ENCODE measurements around the gene CCBE1.

The CCBE1 gene

DNA sequence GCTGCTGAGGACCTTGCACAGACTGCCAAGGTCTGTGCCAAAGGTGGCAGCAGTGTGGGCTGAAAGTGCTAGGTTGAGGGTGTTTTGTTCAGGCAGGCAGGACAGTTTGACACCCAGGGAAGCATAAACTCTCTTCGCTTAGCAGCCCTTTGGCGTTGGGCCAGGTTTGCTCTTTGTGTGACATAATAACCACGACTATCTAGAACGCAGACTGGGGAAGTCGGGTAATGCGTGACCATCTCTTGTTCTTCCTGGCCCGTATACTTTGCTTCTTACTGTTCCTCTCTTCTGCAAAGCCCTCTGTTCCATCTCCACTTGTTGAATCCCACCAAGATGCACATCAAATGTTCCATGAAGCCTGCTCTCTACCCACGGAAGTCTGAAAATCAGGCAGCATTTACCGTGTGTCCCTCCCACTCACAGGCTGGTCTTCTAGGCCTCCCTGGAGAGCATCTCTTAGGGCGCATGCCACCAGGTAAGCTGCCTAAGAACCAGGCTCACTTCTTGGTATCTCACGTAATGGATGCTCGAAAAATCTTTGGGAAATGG lies 241.4 kb downstream of the CCBE1 start:
- peak in 1 of 2 experiments; percentile 9 for DNase-seq
- TF ChIP-seq POLR2A (IDR thresholded peaks at IDR 0.05; ENCODE audit: low read length) (no peak), GATA1 (IDR thresholded peaks at IDR 0.05; ENCODE audit: low read depth, low read length) (no peak)

DNA sequence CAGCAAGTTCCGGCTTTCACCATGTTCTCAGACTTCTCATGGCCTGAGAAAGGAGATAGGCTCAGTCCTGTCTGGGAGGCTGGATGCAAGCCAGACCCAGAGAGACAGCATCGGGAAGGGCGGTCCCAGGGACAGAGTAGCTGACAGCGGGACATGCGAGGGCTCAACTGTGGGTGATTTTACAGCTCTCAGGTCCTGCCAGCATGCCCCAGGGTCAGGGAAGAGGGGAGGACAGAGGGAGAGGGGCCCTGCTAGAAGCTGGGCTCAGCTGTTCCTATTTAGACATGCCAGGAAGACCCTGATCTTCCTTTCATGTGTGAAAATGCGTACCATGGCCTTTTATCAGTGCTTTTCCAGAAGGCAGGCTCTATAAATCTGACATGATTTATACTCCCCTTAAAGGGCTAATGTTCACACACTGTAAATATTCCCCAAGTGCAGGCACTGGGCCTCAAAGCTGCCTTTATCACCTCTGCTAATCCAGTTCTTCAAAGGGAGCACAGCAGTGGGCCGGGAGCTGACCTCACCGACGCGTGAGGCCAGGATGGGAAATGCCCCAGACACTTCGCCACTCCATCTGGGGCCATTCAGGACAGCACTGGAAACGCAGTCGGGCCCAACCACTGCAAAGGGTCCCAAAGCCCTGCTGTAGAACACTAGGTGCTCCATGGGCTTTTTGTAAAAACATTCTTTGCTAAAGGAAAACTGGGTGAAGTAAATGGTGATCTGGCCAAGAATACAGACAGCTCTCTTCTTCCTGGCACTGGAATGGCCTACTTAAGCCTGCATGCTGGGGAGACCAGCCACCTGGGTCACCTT lies 242.1 kb downstream of the CCBE1 start:
- TF ChIP-seq POLR2A (IDR thresholded peaks at IDR 0.05; ENCODE audit: low read length) (no peak), GATA1 (IDR thresholded peaks at IDR 0.05; ENCODE audit: low read depth, low read length) (no peak)
- DNase-seq, result no peak

DNA sequence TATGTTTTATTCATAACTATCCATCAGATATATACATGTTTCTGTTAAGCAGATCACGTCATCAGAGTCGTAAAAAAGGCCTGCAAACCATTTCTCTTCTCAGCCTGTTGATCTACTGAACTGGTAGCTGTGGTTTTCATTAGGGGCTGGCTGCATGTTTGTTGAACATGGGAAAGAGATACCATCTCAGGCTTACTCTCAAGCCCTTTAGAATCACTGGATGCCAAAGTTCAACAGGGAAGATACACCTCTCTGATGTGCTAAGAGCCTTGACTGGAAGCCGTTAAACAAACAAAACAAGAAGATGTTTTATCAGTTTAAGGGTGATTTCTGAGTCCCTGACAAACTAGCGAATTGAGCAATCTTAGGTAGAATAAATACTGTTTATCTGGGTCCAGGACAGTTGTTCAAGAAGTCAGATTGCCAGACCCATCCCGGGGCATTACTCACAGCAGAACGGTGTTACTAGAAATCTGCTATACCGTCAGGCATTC lies 243.7 kb downstream of the CCBE1 start:
- no peak for TF ChIP-seq GATA1 (IDR thresholded peaks at IDR 0.05; ENCODE audit: low read depth, low read length)
- no peak for TF ChIP-seq POLR2A (IDR thresholded peaks at IDR 0.05; ENCODE audit: low read length)
- no peak for DNase-seq

DNA sequence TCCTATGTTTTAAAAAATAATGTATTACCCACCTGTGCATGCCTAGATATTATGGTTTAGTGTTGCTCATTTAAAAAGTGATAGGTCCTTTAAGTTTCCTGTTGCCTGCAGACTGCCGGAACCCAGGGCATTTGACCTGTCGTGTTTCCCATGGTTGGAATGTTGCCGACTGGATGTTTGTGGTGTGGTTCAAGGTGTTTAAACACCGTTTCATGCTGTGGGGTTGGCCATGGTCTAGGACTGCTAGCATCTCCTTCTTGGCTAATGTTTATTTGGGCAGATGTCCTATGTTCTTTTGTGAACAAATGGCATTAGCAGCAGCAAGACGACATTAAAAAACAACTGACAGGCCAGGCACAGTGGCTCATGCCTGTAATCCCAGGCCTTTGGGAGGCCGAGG lies 245.3 kb downstream of the CCBE1 start:
- TF ChIP-seq POLR2A (IDR thresholded peaks at IDR 0.05; ENCODE audit: low read length) (no peak), GATA1 (IDR thresholded peaks at IDR 0.05; ENCODE audit: low read depth, low read length) (no peak)

DNA sequence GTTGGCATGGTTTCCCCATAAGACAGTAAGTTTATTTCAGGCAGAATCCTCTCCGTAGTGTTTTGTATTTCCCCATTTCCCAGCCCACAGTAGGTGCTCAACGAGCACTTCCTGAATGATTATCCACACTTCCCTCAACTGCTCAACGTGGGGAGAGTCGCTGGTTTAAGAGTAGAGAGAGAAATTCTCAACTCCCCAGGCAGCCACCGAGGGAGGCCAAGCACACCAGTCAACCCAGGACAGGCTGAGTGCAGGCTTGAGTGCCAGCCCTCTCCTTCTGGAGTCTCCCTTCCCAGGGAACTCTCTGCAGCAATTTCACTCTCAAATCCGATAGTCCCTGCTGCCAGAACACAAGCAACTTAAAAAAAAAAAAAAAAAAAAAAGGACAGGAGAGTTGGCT lies 246.2 kb downstream of the CCBE1 start:
- TF ChIP-seq GATA1 (IDR thresholded peaks at IDR 0.05; ENCODE audit: low read depth, low read length) (no peak), POLR2A (IDR thresholded peaks at IDR 0.05; ENCODE audit: low read length) (no peak)
- no peak for DNase-seq

More for the DNA sequence above, 245.3 kb downstream of the CCBE1 start:
- DNase-seq, result no peak

DNA sequence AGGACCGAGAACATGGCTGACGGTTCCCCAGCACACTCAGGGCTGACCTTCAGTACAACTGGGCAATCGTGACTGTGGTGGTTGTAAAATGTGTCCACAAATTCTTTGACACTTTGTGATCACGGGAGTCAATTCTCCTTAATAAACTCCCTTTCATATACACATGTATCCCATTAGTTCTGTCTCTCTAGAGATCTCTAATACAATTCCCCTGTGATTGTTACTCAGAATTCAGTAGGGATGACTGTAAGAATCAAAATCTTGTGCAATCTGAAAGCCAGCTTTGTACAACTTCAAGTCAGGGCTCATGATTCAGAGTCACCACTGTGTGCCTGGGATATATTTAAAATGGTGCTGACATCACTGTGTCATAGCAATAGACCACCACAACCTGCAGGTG lies 248.7 kb downstream of the CCBE1 start:
- TF ChIP-seq GATA1 (IDR thresholded peaks at IDR 0.05; ENCODE audit: low read depth, low read length) (no peak), POLR2A (IDR thresholded peaks at IDR 0.05; ENCODE audit: low read length) (no peak)
- DNase-seq, result no peak

DNA sequence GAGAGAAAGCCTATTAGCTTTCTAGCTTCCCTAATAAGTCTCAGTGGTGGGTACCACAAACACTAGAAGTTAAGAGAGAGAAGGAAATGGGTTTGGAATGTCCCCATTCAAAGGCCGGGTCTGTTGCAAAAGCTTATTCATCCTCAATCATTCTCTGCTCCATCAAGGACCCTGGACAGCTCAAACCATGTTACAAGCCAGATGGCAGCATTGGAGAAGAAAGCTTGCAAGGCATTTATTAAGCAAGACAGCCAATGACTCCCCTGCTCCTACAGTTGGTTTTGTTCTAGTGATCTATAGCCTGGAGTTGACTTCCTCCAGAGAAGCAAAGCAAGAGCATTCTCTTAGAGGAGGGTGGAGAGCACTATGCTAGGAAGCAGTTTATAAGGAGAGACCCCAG lies 251.2 kb downstream of the CCBE1 start:
- no peak for DNase-seq
- TF ChIP-seq POLR2A (IDR thresholded peaks at IDR 0.05; ENCODE audit: low read length), result no peak
- TF ChIP-seq GATA1 (IDR thresholded peaks at IDR 0.05; ENCODE audit: low read depth, low read length), result no peak

DNA sequence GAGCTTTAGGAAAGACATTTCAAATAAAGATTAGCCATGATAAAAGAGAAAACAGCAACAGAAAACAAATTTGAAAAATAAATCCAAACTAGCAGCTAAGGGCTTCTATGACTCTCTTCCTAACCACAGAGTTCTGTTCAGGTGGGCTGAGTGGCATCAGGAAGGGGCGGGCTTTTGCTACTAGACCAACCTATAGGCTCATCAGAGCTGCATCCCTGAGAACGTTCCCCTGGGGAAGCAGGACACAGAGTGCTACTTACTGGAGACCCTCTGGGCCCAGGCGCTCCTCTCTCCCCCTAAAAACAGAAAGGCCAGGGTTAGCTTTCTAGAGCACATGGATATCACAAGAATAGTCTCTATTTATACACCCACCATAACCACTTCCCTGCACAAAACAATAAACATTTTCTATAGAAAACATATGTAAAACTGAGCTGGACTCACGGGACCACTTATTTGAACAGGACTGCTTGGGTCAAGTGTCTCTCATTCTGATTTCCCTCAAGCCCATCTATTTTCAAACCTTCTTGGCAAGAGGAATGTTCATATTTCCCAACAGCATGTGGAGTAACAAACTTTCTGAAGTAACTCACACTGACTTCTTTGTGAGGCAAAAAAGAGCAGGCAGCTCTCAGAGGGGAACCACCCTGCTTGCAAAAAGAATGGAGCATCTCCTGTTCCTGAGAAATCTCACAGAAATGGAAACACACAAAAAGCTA lies 259.2 kb downstream of the CCBE1 start:
- no peak for DNase-seq
- no peak for TF ChIP-seq POLR2A (IDR thresholded peaks at IDR 0.05; ENCODE audit: low read length)
- no peak for TF ChIP-seq GATA1 (IDR thresholded peaks at IDR 0.05; ENCODE audit: low read depth, low read length)

DNA sequence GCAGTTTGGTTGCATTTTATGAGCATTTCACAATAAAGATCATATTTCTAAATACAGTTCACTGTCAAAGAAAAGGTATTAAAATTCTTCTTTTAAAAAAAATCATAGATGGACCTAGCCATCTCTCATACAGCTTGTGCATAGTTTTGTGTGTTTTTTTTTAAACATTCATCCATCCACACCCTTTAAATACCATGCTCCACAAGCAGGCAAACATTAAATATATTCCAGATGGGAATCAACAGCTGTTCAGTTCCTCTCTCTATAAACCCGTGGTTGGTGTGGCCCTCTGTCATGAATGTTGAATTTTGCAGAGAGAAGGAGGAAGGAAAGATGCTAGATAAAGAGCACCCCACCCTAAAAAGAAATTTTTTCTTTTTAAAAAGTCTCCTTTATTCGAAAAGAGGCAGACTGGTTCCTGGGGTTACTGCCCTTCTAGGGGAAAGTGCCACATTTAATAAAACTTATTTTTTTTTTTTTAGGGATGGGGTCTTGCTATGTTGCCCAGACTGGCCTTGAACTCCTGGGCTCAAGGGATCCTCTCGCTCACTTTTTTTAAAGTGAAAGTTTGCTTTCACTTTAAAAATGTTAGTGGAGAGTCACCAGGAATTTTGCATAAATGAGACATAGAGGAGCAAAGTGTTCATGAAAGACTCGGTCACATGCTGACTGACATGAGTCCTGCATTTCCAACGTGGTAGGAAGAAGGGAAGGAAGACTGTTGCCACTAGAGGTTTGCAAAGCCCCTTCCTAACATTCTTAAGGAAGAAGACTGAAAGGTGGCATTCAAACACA lies 264.2 kb downstream of the CCBE1 start:
- no peak for DNase-seq
- TF ChIP-seq POLR2A (IDR thresholded peaks at IDR 0.05; ENCODE audit: low read length) (no peak), GATA1 (IDR thresholded peaks at IDR 0.05; ENCODE audit: low read depth, low read length) (no peak)

DNA sequence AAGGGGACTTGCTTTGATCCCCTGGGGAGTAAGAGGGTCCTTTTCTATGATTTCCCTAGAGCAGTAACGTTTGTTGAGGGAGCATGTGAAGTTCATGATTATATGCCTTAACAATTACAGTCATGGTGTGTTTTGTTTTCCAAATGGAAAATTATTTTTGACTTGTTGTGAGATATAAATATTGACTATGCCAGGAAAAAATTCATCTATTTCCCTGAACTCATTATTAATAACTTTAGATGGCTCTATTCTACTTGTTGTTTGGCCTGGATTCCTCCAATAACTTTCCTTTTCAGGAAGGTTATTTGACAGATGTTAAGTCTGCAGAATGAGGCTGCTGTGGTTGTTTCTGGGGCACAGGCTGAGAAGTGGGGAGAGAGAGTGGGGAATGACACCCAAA lies 266.1 kb downstream of the CCBE1 start:
- TF ChIP-seq GATA1 (IDR thresholded peaks at IDR 0.05; ENCODE audit: low read depth, low read length) (no peak), POLR2A (IDR thresholded peaks at IDR 0.05; ENCODE audit: low read length) (no peak)
- DNase-seq, result no peak

DNA sequence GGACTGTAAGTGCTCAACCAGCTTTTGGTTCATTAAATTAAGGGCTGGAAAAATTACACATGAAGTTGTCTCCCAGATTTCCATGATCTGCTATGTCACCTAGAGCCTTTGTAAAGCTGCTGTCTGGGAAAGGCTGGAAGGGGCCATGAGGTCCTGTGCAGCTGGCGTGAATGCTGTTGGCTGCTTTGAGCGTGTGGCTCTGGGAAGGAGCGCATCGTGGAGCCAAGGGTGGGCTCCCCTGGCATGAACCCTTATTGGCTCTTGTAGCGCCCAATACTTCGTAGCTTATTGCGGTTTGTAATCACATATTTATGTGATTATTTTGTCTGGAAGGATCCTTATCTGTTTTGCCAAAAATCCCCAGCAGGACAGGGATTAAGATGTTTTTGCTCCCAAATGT lies 267.6 kb downstream of the CCBE1 start:
- TF ChIP-seq GATA1 (IDR thresholded peaks at IDR 0.05; ENCODE audit: low read depth, low read length), result no peak
- no peak for TF ChIP-seq POLR2A (IDR thresholded peaks at IDR 0.05; ENCODE audit: low read length)
- DNase-seq, result no peak

DNA sequence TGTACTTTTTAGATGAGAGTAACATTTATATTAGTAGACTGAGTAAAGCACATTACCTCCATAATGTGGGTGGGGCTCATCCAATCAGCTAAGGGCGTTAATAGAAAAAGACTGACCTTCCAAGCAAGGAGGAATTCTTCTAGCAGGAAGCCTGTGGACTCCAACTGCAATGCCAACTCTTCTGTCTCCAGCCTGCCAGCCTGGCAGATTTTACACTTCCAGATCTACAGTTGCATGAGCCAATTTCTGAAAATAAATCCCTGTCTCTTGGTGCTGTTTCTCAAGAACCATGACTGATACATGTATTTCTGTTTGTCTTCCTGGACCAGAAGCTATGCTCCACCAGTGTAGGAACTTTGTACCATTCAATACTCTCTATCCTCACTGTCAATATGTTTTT lies 269.2 kb downstream of the CCBE1 start:
- DNase-seq, result no peak
- no peak for TF ChIP-seq POLR2A (IDR thresholded peaks at IDR 0.05; ENCODE audit: low read length)
- TF ChIP-seq GATA1 (IDR thresholded peaks at IDR 0.05; ENCODE audit: low read depth, low read length), result no peak

DNA sequence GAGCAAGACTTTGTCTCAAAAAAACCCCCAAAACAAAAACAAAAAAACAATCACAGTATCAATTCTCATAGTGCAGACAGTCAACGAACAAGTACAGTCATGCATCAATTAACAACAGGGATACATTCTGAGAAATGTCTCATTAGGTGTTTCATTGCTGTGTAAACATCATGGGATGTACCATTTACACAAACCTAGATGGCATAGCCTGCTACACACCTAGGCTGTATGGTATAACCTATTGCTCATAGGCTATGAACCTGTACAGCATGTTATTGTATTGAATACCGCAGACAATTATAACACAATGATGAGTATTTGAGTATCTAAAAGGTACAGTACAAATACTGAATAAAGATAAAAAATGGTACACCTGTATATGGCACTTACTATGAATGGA lies 270.4 kb downstream of the CCBE1 start:
- no peak for DNase-seq
- TF ChIP-seq POLR2A (IDR thresholded peaks at IDR 0.05; ENCODE audit: low read length) (no peak), GATA1 (IDR thresholded peaks at IDR 0.05; ENCODE audit: low read depth, low read length) (no peak)

DNA sequence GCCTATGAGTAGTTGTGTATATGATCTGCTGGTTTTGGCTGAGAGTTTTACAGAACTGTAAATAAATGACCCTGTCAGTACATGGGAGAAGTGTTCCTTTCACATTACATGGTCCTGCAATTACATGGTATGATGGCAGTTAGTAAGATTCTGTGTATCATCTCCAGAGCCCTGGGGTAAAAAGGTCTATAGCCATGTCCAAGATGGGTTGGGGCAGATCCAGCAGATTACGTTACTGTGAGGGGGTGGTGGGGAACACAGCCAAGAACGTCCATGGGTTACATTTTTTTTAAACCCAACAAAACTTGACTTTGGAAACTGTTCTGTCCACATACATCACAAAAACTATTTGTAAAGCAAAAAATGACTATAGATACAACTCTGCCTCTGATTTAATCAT lies 274.0 kb downstream of the CCBE1 start:
- DNase-seq, result no peak
- TF ChIP-seq POLR2A (IDR thresholded peaks at IDR 0.05; ENCODE audit: low read length), result no peak
- TF ChIP-seq GATA1 (IDR thresholded peaks at IDR 0.05; ENCODE audit: low read depth, low read length), result no peak

All from erythroblast (primary cell).